ENCODE data around the gene PELO.

Gene PELO

GRCh38 chr5:52801329-52801728, 13.6 kb downstream of the PELO start:
- H3K27ac ChIP-seq, result peak overlapping the region; percentile 85
- TF ChIP-seq, protein P1, sequence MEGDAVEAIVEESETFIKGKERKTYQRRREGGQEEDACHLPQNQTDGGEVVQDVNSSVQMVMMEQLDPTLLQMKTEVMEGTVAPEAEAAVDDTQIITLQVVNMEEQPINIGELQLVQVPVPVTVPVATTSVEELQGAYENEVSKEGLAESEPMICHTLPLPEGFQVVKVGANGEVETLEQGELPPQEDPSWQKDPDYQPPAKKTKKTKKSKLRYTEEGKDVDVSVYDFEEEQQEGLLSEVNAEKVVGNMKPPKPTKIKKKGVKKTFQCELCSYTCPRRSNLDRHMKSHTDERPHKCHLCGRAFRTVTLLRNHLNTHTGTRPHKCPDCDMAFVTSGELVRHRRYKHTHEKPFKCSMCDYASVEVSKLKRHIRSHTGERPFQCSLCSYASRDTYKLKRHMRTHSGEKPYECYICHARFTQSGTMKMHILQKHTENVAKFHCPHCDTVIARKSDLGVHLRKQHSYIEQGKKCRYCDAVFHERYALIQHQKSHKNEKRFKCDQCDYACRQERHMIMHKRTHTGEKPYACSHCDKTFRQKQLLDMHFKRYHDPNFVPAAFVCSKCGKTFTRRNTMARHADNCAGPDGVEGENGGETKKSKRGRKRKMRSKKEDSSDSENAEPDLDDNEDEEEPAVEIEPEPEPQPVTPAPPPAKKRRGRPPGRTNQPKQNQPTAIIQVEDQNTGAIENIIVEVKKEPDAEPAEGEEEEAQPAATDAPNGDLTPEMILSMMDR (conservative IDR thresholded peaks at IDR 0.05), result no peak

GRCh38 chr5:52802272-52802973, 14.7 kb downstream of the PELO start:
- H3K27ac ChIP-seq, result no peak overlapping the region; the same call in 1 of the 2 replicates
- TF ChIP-seq, protein P1 (conservative IDR thresholded peaks at IDR 0.05), result no peak

DNA sequence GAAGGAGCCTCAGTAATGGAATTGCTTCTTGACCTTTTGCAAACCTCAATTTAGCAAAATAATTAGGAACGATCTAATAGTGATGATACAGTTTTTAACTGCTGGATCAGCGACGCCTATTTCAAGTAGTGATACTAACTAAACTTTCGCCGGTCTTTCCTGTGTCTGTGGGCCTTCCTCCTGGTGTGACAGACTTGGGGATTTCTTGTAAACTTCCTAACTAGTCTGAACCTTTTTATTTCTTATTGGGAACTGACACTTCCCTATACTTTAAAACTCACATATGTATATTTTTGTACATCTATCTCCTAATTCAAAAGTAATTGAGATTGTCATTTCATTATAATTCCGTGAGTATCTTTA, 15.2 kb downstream of the PELO start:
- H3K27ac ChIP-seq, result no peak overlapping the region
- TF ChIP-seq, protein P1 (conservative IDR thresholded peaks at IDR 0.05), result no peak

DNA sequence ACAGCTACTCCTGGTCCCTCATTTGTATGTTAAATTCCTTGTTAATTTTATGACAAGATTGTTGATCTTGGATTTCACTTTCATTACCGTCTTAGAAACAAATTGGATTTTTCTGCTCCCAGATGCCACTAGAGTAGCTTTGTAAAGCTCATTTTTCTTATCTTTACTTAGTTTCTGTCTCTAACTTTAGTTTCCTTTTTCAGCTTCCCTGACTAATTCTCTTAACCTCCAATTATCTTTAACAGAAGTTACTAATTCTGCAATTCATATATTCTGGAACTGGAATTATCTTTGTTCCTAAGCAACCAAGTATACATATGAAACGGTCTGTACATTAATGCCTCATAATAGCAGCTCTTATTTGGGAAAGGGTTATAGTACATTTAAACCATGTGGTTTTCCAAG, 16.7 kb downstream of the PELO start:
- H3K27ac ChIP-seq, result no peak overlapping the region
- TF ChIP-seq, protein P1 (conservative IDR thresholded peaks at IDR 0.05), result no peak

GRCh38 chr5:52804981-52805380, 17.3 kb downstream of the PELO start:
- TF ChIP-seq, protein P1 (conservative IDR thresholded peaks at IDR 0.05), result no peak
- H3K27ac ChIP-seq, result no peak overlapping the region

DNA sequence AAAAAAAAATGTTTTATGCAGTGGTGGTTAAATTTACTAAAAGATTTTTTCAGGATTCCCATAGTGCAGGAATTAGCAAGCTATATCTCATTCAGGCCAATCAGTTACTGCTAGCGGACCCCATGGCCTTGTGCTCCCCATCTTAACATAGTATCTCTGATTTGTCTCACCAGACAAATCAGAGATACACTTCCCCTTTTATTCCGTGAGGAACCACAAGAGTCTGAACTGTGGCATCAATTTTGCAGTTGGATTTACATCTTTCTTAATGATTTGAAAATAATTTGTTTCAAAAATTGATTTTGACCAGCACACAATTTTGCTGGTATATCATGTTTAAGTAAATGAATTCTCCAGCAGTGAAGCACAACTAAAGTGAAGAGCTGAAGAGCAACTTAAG, 17.9 kb downstream of the PELO start:
- TF ChIP-seq, protein P1 (conservative IDR thresholded peaks at IDR 0.05), result no peak
- H3K27ac ChIP-seq, result no peak overlapping the region

GRCh38 chr5:52807037-52807436, 19.3 kb downstream of the PELO start:
- TF ChIP-seq, protein P1 (conservative IDR thresholded peaks at IDR 0.05), result no peak
- H3K27ac ChIP-seq, result no peak overlapping the region
